IPS-18c (cell line): ENCODE results near the gene RPN1.
"Not testable (repeated sequence)": the region's sequence is repeated elsewhere in the genome, so short reads cannot be mapped to it uniquely, and the experiment has no call there.

Experiments used
- H3K4me3 ChIP-seq: 2 replicates; pipeline ENCODE4 v1.7.0; 2013; ENCODE audit warnings: low read depth, mild to moderate bottlenecking, low read length, moderate library complexity; ENCODE audit not compliant: insufficient read depth
- H3K9me3 ChIP-seq: one replicate; pipeline ENCODE4 v1.6.1; 2013; ENCODE audit warnings: mild to moderate bottlenecking, low read length, moderate library complexity; ENCODE audit not compliant: control insufficient read depth, insufficient read depth

The RPN1 gene

DNA sequence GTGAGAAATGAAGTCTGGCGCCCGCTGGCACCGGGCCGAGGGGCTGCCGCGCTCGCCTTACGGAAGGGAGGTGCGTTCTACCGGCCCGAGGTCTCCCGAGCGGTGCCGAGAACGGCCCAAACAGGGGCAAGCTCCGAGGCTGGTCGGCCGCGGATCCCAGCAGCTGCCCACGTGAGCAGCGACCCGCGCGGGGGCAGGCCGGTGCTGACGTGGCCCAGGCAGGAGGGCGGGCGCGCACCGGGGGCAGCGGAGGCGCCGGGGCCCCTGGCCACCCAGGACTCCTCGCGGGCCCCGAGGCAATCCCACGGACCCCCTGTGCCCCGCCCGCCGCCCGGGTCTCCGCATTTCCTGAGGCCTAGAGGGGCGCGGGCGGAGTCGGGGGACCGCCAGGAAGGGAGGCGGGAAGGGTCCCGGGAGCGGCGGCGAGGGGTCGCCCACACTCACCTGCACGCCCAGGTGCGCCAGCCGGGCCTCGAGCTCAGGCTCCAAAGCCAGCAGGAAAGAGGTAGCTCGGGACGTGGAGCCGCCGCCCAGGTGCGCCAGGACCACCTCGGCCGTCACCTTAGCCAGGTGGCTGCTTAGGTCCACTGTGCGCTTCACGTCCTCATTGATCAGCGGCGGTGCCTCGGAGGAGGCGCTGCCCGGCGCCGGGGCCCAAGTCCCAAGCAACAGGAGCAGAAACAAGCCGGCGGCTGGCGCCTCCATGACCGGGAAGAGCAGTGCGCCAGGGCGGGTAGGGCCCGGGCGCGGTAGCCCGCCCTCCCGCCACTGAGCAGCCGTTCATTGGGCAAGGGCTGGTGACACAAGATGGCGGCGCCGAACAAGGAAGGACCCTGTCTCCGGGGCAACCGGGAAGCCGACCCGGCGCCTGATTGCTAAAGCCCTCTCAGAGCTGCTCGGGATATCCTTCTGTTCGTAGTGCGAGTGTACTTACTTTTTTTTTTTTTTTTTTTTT lies at the start of gene RPN1:
RPN1 (minus strand) TSS at position 723 of the 955 bp plus-strand sequence; CDS start at position 705, 18 bp downstream.
- H3K9me3 ChIP-seq, result peaks cover 3% of the 10 kb centered on the region
- peak within 1 kb of the TSS; percentile 100 for H3K4me3 ChIP-seq

DNA sequence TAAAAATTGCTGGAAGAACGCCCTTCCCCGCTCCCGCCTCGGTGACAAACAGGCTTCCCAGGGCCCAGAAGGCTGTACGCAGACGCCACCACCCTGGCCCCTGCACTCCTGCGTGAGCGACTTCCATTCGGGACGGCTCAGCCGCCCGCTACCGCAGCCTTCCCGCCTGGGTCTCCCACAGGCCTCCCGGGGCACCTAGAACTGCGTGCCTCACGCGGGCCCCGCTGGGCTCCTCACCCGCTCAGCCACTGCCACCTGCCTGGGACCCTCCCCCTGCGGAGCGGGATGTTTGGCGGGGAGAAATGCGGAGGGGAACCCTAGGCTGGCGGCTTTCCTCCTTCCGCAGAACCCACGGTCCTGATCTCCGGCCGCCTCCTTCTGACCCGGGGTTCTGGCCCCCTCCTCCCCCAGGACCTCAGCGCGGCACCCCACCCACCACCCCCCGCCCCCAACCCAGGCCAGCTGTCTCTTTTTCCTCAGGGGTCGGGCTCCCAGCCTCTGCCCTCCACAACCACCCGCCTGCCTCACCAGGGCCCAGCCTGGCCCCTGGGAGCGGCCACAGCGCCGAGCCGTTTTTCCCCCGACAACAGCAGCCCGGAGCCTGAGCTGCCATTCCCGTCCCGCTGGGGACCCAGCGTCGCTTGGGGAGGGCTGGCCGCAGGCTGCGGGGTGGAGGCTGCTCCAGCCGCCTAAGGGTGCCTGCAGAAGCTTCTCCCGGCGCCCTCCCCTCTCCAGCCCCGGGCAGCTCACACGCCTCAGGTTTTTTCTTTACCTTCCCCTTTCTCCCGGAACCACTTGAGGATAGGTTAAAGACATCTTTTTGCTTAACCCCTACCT lies 47.8 kb upstream of the RPN1 start:
- peak overlapping the region; percentile 53 for H3K4me3 ChIP-seq
- no peaks in the 10 kb centered on the region for H3K9me3 ChIP-seq

DNA sequence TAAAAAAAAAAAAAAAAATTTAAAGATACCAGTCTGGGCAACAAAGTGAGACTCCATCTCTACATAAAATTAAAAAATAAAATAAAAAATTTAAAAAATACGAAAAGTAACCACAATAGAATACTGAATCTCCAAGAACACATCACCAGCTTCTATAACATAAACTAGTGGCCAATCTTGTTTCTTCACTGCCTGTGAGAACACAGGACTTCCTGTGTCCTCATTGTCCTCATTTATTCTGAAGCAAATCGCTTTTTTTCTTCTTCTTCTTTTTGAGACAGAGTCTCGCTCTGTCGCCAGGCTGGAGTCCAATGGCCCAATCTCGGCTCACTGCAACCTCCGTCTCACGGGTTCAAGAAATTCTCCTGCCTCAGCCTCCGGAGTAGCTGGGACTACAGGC lies 46.7 kb upstream of the RPN1 start:
- Histone ChIP-seq H3K9me3 (no peaks in the 10 kb centered on the region), H3K4me3 (no peak overlapping the region)

DNA sequence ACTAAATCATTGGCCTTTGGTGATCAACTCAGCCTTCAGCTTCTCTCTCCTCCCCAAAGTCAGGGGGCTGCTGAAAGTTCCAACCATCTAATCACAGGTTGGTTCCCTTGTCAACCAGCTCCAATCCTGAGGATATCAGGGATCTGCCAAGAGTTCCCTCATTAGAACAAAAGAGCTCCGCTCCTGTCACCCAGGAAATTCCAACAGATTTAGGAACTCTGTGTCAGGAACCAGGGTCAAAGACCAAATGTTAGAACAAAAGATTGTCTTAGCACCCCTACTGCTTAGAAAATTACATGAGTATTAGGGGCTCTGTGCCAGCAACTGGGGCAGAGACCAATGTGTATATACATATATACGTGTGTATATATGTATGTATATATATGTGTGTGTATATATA lies 43.1 kb upstream of the RPN1 start:
- Histone ChIP-seq H3K9me3 (no peaks in the 10 kb centered on the region), H3K4me3 (no peak overlapping the region)

DNA sequence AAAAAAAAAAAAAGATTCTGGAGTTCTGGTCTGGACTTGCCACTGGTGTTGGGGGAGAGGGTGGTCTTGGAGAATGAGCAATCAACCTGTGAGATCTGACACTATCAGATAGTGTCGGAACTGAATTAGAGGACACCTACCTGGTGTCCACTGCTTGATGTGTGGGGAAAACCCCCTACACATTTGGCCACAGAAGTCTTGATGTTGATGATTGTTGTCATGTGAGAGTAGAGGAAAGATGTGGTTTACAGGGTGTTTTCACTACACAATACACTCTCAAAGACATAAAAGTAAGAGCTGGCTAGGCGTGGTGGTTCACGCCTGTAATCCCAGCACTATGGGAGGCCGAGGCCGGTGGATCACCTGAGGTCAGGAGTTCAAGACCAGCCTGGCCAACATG lies 38.4 kb upstream of the RPN1 start:
- Histone ChIP-seq H3K4me3 (no peak overlapping the region), H3K9me3 (no peaks in the 10 kb centered on the region)

DNA sequence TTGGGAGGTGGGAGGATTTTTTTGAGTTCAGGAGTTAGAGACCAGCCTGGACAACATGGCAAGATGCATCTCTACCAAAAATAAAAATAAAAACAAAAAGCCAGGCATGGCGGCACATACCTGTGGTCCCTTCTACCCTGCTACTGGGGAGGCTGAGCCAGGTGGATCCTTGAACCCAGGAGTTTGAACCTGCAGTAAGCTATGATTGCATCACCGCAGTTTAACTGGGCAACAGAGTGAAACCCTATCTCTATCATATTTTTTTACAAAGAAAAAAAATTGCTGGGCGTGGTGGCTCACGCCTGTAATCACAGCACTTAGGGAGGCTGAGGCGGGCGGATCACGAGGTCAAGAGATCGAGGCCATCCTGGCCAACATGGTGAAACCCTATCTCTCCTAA lies 35.8 kb upstream of the RPN1 start:
- no peaks in the 10 kb centered on the region for H3K9me3 ChIP-seq

DNA sequence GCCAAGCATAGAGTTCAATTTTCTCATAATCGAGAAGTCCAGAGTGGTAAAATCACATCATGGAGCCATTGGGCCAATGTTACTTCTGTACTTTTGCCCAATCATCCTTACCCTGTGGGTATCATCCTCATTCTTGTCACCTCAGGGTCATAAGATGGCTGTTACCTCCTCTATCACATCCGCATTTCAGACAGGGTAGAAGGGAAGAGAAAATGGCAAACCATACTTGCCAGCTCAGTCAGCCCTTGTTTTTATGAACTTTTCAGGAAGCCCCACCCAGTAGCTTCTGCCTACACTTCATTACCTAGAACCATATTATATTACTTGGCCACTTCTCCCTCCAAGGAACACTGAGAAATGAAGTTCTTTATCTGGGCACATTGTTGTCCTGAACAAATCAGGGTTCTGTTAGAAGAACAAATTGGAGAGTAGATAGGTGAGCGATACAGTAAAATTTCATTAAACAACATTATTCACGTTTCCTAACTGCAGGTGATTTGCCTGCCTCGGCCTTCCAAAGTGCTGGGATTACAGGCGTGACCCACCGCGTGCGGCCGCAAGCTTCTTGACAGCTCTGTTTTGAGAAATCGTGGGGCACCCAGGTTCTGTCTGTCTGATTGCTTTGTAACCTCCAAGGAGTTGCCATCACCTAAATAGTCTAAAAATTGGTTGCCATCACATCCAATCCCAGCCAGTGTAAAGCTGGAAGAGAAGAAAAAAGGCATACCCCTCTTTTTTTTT lies 34.5 kb upstream of the RPN1 start:
- H3K4me3 ChIP-seq, result no peak overlapping the region
- peaks cover 3% of the 10 kb centered on the region for H3K9me3 ChIP-seq

More for the DNA sequence above, 35.8 kb upstream of the RPN1 start:
- H3K4me3 ChIP-seq, result no peak overlapping the region

DNA sequence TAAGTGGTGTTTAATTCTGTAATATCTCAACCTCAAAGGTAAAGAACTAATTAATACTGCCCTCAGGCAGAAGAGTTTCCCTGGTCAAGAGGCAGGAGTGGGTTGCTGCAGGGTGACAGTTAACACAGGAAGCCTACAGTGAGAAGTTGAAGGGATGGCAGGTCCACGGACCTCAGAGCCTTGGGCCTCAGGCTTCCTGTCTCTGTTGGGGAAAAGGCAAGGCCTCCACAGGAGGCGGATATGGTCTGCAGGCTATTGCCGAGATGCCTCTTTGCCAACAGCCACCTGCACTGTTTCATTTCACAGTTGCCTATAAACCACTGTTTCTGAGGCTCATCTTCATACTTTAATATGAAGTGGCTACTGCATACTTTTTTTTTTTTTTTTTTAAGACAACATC lies 33.3 kb upstream of the RPN1 start:
- H3K4me3 ChIP-seq, result no peak overlapping the region

DNA sequence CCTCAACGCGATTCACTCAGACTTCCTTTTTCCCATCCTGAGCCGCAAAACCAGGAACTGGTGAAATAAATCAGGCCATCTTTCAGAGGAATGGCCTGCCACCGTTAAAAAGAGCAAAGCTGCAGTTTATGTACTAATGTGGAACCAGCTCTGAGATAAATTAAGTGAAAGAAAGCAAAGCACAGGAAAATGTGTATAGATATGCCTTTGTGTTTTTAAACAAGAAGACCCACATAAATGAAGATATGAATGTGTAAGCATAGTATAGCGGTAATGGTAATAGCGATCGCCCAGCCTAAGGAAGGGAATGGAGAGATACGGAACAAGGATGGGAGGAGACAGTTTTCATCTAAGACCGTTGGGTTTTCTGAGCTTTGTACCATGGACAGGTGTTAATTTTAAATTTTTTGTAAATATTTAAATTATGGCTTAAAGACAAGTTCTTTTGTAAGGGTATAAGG lies 30.8 kb upstream of the RPN1 start:
- Histone ChIP-seq H3K4me3 (peak overlapping the region; percentile 62; the same call in 1 of the 2 replicates), H3K9me3 (peaks cover 3% of the 10 kb centered on the region)

More for the DNA sequence above, 33.3 kb upstream of the RPN1 start:
- peaks cover 3% of the 10 kb centered on the region for H3K9me3 ChIP-seq

DNA sequence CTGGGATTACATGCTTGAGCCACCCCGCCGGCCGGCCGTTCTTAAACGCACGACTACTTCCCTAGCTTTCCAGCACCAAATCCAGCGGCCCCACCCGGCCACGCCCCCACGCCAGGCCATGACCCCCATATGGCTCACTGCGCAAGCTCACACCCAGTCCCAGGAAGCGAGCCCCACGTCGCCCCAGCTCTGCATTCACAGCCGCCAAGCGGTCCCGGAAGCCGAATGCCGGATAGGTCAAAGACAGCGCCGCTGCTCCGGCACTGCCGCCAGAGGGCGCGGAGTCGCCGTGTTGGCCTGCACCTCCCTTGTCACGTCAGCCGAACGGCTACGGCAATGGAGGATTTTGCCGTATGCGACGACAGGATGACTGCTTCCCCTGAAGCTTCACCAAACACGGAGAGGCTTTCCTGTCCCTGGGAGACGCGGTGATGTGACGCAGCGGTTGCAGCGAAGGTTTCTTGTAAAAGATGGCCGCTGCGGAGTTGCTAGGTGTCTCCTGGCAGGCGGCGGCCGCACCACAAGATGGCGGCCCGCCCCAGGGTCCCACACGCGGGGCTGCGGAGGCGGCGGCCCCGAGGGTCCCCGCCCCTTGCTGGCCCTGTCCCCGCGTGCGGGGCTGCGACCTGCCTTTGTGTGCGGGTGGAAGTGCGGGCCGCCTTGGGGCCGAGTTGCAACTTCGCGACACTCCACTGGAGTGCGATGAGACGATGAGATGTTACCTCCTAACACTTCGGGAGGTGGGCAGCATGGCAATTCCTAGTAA lies 30.2 kb upstream of the RPN1 start:
- H3K4me3 ChIP-seq, result peak overlapping the region; percentile 62
- H3K9me3 ChIP-seq, result peaks cover 3% of the 10 kb centered on the region

DNA sequence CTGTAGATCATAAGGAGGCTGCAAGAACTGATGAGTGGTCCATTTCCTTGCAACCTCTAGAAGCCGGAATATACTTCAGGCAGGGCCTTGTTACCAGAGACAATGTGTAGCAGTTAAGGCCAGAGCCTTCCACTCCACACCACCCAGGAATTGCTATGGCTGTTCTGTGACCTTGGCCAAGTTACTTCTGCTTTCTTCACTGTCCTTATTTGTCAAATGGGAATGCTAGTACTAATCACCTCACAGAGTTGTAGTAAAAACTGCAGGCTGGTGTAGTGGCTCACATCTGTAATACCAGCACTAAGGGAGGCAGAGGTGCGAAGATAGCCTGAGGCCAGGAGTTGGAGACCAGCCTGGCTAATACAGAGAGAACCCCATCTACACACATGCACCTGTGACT lies 28.7 kb upstream of the RPN1 start:
- H3K4me3 ChIP-seq, result no peak overlapping the region
- peaks cover 3% of the 10 kb centered on the region for H3K9me3 ChIP-seq

DNA sequence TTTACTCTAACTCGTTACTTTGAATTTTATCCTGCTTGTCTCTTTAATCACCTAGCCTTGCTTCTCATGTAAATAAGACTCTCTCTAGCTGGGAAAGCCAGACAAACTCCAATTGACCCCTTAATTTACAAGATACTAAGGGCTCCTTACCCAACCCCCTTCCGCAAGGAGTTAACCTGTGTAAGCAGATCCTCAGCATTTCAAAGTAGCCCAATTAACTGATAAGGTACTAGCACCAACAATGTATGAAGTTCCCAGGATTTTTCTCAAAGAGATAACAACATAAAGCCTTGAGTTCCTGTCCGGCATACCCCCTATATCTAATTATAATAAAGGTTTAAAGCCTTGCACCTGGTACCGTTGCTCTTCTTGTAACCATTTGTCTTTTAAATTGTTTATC lies 25.2 kb upstream of the RPN1 start:
- not testable (repeated sequence) for H3K9me3 ChIP-seq, H3K4me3 ChIP-seq

DNA sequence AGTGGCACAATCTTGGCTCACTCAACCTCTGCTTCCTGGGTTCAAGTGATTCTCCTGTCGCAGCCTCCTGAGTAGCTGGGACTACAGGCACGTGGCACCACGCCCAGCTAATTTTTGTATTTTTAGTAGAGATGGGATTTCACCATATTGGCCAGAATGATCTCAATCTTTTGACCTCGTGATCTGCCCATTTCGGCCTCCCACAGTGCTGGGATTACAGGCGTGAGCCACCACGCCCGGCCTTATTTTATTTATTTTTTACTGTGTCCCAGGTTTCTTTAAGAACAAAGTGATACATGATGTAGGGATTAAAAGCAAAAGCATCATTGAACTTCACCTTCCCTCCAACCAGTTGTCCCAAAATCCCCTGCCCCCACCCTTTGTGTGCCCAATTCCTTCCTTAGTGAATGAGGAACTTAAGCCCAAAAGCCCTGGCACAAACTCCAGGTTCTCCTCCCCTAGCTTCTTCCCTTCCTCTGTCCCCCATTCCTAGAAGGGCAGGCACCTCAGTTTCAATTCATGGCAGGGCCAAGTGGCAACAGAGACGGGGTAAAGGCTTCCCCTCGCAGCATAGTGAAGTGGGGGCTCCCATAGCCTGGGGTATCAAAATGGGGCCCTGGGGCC lies 23.7 kb upstream of the RPN1 start:
- H3K4me3 ChIP-seq, result no peak overlapping the region
- H3K9me3 ChIP-seq, result no peaks in the 10 kb centered on the region

DNA sequence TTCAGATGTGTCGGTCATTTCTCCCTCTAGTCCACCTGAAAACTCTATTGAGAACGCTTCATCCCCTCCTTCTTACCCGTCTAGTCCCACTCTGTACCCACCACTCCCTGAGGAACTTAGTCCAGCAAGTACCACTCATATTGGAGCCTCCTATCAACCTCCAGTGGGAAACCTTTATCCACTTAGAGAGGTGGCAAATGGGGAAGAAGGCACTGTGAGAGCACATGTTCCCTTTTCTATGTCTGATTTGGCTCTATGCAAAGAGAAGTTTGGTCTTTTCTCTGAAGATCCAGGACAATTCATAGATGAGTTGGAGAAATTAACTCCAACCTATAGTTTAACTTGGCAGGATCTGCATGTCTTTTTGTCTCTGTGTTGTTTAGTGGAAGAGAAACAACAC lies 17.0 kb upstream of the RPN1 start:
- Histone ChIP-seq H3K9me3 (no peaks in the 10 kb centered on the region), H3K4me3 (no peak overlapping the region)

DNA sequence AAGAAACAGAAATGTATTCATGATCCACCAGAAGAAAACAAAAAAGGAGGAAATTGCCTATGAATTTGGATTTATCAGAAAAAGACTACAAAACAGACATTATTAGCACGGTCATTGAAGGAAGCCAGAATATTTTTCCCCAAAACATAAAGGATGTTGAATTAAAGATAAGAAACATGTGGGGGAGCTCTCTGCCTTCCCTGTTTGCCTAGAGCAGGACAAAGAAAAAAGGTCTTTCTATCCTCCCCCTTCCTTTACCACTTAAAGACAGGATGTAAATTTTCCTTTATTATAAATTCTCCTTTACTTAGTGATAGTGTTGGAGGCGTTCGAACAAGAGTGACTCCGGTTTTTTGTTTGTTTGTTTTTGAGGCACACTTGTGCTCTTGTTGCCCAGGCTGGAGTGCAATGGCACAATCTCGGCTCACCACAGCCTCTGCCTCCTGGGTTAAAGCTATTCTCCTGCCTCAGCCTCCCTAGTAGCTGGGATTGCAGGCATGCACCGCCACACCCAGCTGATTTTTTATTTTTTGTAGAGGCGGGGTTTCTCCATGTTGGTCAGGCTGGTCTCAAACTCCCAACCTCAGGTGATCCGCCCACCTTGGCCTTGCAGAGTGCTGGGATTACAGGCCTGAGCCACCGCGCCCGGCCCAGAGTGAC lies 14.9 kb upstream of the RPN1 start:
- no peak overlapping the region for H3K4me3 ChIP-seq
- peaks cover 5% of the 10 kb centered on the region for H3K9me3 ChIP-seq

DNA sequence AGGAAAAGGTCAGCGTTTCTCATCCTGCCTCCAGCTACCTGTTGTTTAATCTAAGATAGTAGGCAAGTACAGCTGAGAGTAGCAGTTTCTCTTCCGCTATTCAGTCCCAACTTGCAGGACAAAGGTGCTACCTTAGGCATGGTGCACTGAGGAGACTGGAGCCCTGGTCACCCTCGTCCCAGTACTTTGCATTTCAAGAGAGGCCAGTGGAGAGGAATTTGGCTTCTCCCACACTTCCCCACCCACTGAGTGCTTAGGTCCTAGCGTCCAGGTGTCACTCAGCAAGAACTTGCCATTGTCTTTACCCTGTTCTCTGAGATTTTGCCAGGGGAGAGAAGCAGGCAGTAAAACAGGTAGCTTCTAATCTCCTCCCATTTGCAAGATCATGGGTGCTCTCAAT lies 12.5 kb upstream of the RPN1 start:
- Histone ChIP-seq H3K4me3 (no peak overlapping the region), H3K9me3 (peaks cover 5% of the 10 kb centered on the region)
